Activated CD4-positive, alpha-beta T cell treated with anti-CD3 and anti-CD28 coated beads, Interleukin-2, amount 10 ng/mL, durations not matched to agents 24 days and 14 days (primary cell): ENCODE measurements around the gene PRKN. TPM values are rescaled to one million over a fixed set of nuclear protein-coding genes. Genes with fewer than 3 reads are reported as not detected.
"Not testable (repeated sequence)": the region's sequence is repeated elsewhere in the genome, so short reads cannot be mapped to it uniquely, and the experiment has no call there.

ENCODE experiments used
- DNase-seq: peaks from one replicate; pipeline ENCODE4 v3.0.0; 2022
- H3K27ac Mint-ChIP-seq: one replicate; pipeline ENCODE4 v1.8.0; 2022; ENCODE audit warnings: mild to moderate bottlenecking, mixed read lengths
- H3K27me3 Mint-ChIP-seq: one replicate; pipeline ENCODE4 v1.8.0; 2022; ENCODE audit warnings: mixed read lengths
- H3K36me3 Mint-ChIP-seq: one replicate; pipeline ENCODE4 v1.8.0; 2022; ENCODE audit warnings: low read depth, mild to moderate bottlenecking, mixed read lengths
- H3K4me1 Mint-ChIP-seq: one replicate; pipeline ENCODE4 v1.8.0; 2021; ENCODE audit warnings: mixed read lengths
- H3K4me3 Mint-ChIP-seq: one replicate; pipeline ENCODE4 v1.8.0; 2022; ENCODE audit warnings: mild to moderate bottlenecking, moderate library complexity, mixed read lengths
- H3K9me3 Mint-ChIP-seq: one replicate; pipeline ENCODE4 v1.8.0; 2021; ENCODE audit warnings: mixed read lengths
- intact Hi-C: fragments of 100-400 bp; cut with micrococcal nuclease; formaldehyde crosslinking; loops from one replicate; pipeline ENCODE4 v1.15.1; 2023
- total RNA-seq: library from RNA; stranded (reverse); gene quantifications from 2 replicates; pipeline ENCODE4 v1.2.3, GENCODE V29; 2022

The PRKN gene
- total RNA-seq, 1 donor from 2014 or later: not detected

- H3K27me3 Mint-ChIP-seq: no peaks in the 10 kb centered on the region
- DNase-seq: no peak
- no peak overlapping the region for H3K27ac Mint-ChIP-seq
- H3K9me3 Mint-ChIP-seq: no peaks in the 10 kb centered on the region
- no peaks in the 10 kb centered on the region for H3K4me1 Mint-ChIP-seq
- no peaks in the 10 kb centered on the region for H3K36me3 Mint-ChIP-seq
- intact Hi-C loops: no loop called here
- H3K4me3 Mint-ChIP-seq: no peak overlapping the region
Measured at GRCh38 chr6:161347988-161348627, 1379.5 kb downstream of the PRKN start.

GRCh38 chr6:161347125-161347524 is 1380.4 kb downstream of the PRKN start:
- no peak for DNase-seq
- no peaks in the 10 kb centered on the region for H3K9me3 Mint-ChIP-seq
- H3K27me3 Mint-ChIP-seq: no peaks in the 10 kb centered on the region
- H3K4me1 Mint-ChIP-seq: no peaks in the 10 kb centered on the region
- intact Hi-C loops: no loop called here
- no peak overlapping the region for H3K27ac Mint-ChIP-seq
- no peaks in the 10 kb centered on the region for H3K36me3 Mint-ChIP-seq
- no peak overlapping the region for H3K4me3 Mint-ChIP-seq

- H3K27me3 Mint-ChIP-seq: no peaks in the 10 kb centered on the region
- intact Hi-C loops: no loop called here
- DNase-seq: no peak
- no peaks in the 10 kb centered on the region for H3K36me3 Mint-ChIP-seq
- H3K4me3 Mint-ChIP-seq: no peak overlapping the region
- no peaks in the 10 kb centered on the region for H3K9me3 Mint-ChIP-seq
- no peaks in the 10 kb centered on the region for H3K4me1 Mint-ChIP-seq
- H3K27ac Mint-ChIP-seq: no peak overlapping the region
Measured at GRCh38 chr6:161346717-161347116, 1380.8 kb downstream of the PRKN start.

- H3K27me3 Mint-ChIP-seq: peaks cover 3% of the 10 kb centered on the region
- no peak for DNase-seq
- no peaks in the 10 kb centered on the region for H3K36me3 Mint-ChIP-seq
- H3K4me1 Mint-ChIP-seq: no peaks in the 10 kb centered on the region
- no peaks in the 10 kb centered on the region for H3K9me3 Mint-ChIP-seq
- no peak overlapping the region for H3K4me3 Mint-ChIP-seq
- intact Hi-C loops: no loop called here
- no peak overlapping the region for H3K27ac Mint-ChIP-seq
Measured at GRCh38 chr6:161344626-161345025, 1382.9 kb downstream of the PRKN start.

GRCh38 chr6:161342039-161342438 is 1385.5 kb downstream of the PRKN start:
- Mint-ChIP-seq H3K27ac (no peak overlapping the region), H3K4me1 (no peaks in the 10 kb centered on the region), H3K36me3 (no peaks in the 10 kb centered on the region), H3K4me3 (no peak overlapping the region), H3K27me3 (peaks cover 3% of the 10 kb centered on the region), H3K9me3 (no peaks in the 10 kb centered on the region)
- intact Hi-C loops: no loop called here
- no peak for DNase-seq

- Mint-ChIP-seq H3K9me3 (no peaks in the 10 kb centered on the region), H3K4me1 (no peaks in the 10 kb centered on the region), H3K4me3 (no peak overlapping the region), H3K27me3 (peaks cover 3% of the 10 kb centered on the region), H3K36me3 (no peaks in the 10 kb centered on the region), H3K27ac (no peak overlapping the region)
- DNase-seq: no peak
- intact Hi-C loops: no loop called here
Measured at GRCh38 chr6:161341638-161342037, 1385.9 kb downstream of the PRKN start.

- H3K9me3 Mint-ChIP-seq: no peaks in the 10 kb centered on the region
- H3K27ac Mint-ChIP-seq: no peak overlapping the region
- H3K27me3 Mint-ChIP-seq: peaks cover 4% of the 10 kb centered on the region
Measured at GRCh38 chr6:161338015-161338414, 1389.6 kb downstream of the PRKN start.

GRCh38 chr6:161336479-161336878 is 1391.1 kb downstream of the PRKN start:
- H3K4me3 Mint-ChIP-seq: no peak overlapping the region
- H3K9me3 Mint-ChIP-seq: no peaks in the 10 kb centered on the region
- H3K36me3 Mint-ChIP-seq: no peaks in the 10 kb centered on the region
- intact Hi-C loops: no loop called here
- peaks cover 8% of the 10 kb centered on the region for H3K27me3 Mint-ChIP-seq
- H3K27ac Mint-ChIP-seq: no peak overlapping the region
- DNase-seq: no peak
- no peaks in the 10 kb centered on the region for H3K4me1 Mint-ChIP-seq

More at GRCh38 chr6:161338015-161338414, 1389.6 kb downstream of the PRKN start:
- no peak for DNase-seq
- H3K36me3 Mint-ChIP-seq: no peaks in the 10 kb centered on the region
- intact Hi-C loops: no loop called here
- H3K4me3 Mint-ChIP-seq: no peak overlapping the region
- H3K4me1 Mint-ChIP-seq: no peaks in the 10 kb centered on the region

- no peak for DNase-seq
- intact Hi-C loops: no loop called here
- Mint-ChIP-seq H3K9me3 (no peaks in the 10 kb centered on the region), H3K4me3 (no peak overlapping the region), H3K27ac (no peak overlapping the region), H3K36me3 (no peaks in the 10 kb centered on the region), H3K4me1 (no peaks in the 10 kb centered on the region), H3K27me3 (peaks cover 5% of the 10 kb centered on the region)
Measured at GRCh38 chr6:161333410-161333809, 1394.2 kb downstream of the PRKN start.

- H3K4me1 Mint-ChIP-seq, H3K9me3 Mint-ChIP-seq, H3K36me3 Mint-ChIP-seq, intact Hi-C loops, H3K27me3 Mint-ChIP-seq, DNase-seq, H3K27ac Mint-ChIP-seq, H3K4me3 Mint-ChIP-seq: not testable (repeated sequence)
Measured at GRCh38 chr6:161331402-161332081, 1396.0 kb downstream of the PRKN start.

- intact Hi-C loops: no loop called here
- Mint-ChIP-seq H3K36me3 (peaks cover 2% of the 10 kb centered on the region), H3K9me3 (peaks cover 6% of the 10 kb centered on the region), H3K27ac (no peak overlapping the region), H3K4me3 (no peak overlapping the region), H3K4me1 (no peaks in the 10 kb centered on the region), H3K27me3 (peaks cover 7% of the 10 kb centered on the region)
- DNase-seq: no peak
Measured at GRCh38 chr6:161327360-161327953, 1400.1 kb downstream of the PRKN start.

- intact Hi-C loops: no loop called here
- H3K9me3 Mint-ChIP-seq: peaks cover 3% of the 10 kb centered on the region
- no peak overlapping the region for H3K4me3 Mint-ChIP-seq
- H3K4me1 Mint-ChIP-seq: no peaks in the 10 kb centered on the region
- H3K36me3 Mint-ChIP-seq: no peaks in the 10 kb centered on the region
- peaks cover 8% of the 10 kb centered on the region for H3K27me3 Mint-ChIP-seq
- no peak for DNase-seq
- H3K27ac Mint-ChIP-seq: no peak overlapping the region
Measured at GRCh38 chr6:161319231-161319630, 1408.3 kb downstream of the PRKN start.

- Mint-ChIP-seq H3K36me3 (no peaks in the 10 kb centered on the region), H3K4me1 (no peaks in the 10 kb centered on the region), H3K27me3 (peaks cover 10% of the 10 kb centered on the region), H3K4me3 (no peak overlapping the region), H3K27ac (no peak overlapping the region), H3K9me3 (peaks cover 3% of the 10 kb centered on the region)
- intact Hi-C loops: no loop called here
- DNase-seq: no peak
Measured at GRCh38 chr6:161318456-161318855, 1409.1 kb downstream of the PRKN start.

GRCh38 chr6:161316531-161316930 is 1411.0 kb downstream of the PRKN start:
- Mint-ChIP-seq H3K9me3 (no peaks in the 10 kb centered on the region), H3K4me1 (no peaks in the 10 kb centered on the region), H3K4me3 (no peak overlapping the region), H3K27ac (no peak overlapping the region), H3K36me3 (no peaks in the 10 kb centered on the region), H3K27me3 (peaks cover 13% of the 10 kb centered on the region)
- no peak for DNase-seq
- intact Hi-C loops: no loop called here
